ENCODE measurements around the gene PTP4A2.

Gene PTP4A2

GRCh38 chr1:31938184-31938975 lies at the start of gene PTP4A2:
Gene PTP4A2, minus strand, starts transcription at chr1:31938368. Its CDS starts 19,303 bp downstream, at chr1:31919065.
- DNase-seq, result peak; percentile 91

- DNase-seq, result no peak
Observed at GRCh38 chr1:31987135-31987619, 49.0 kb upstream of the PTP4A2 start.

- peak; percentile 56 for DNase-seq
Observed at GRCh38 chr1:31985430-31985829, 47.3 kb upstream of the PTP4A2 start.

GRCh38 chr1:31984419-31985347 lies 46.5 kb upstream of the PTP4A2 start:
- DNase-seq, result peak; percentile 47

- DNase-seq, result peak; percentile 61
Observed at GRCh38 chr1:31981972-31982371, 43.8 kb upstream of the PTP4A2 start.

GRCh38 chr1:31981456-31981839 lies 43.3 kb upstream of the PTP4A2 start:
- DNase-seq, result peak; percentile 30

- no peak for DNase-seq
Observed at GRCh38 chr1:31980835-31981455, 42.8 kb upstream of the PTP4A2 start.

- no peak for DNase-seq
Observed at GRCh38 chr1:31978843-31979400, 40.8 kb upstream of the PTP4A2 start.

- DNase-seq, result no peak
Observed at GRCh38 chr1:31977385-31978131, 39.4 kb upstream of the PTP4A2 start.

- no peak for DNase-seq
Observed at GRCh38 chr1:31976401-31976800, 38.2 kb upstream of the PTP4A2 start.

GRCh38 chr1:31970873-31971272 lies 32.7 kb upstream of the PTP4A2 start:
- no peak for DNase-seq

GRCh38 chr1:31961536-31961935 lies 23.4 kb upstream of the PTP4A2 start:
- no peak for DNase-seq

GRCh38 chr1:31959521-31960340 lies 21.6 kb upstream of the PTP4A2 start:
- no peak for DNase-seq

GRCh38 chr1:31957701-31958674 lies 19.8 kb upstream of the PTP4A2 start:
- peak; percentile 38 for DNase-seq

GRCh38 chr1:31955917-31956736 lies 18.0 kb upstream of the PTP4A2 start:
- peak; percentile 87 for DNase-seq

- DNase-seq, result no peak
Observed at GRCh38 chr1:31954607-31955283, 16.6 kb upstream of the PTP4A2 start.

GRCh38 chr1:31952825-31953220 lies 14.7 kb upstream of the PTP4A2 start:
- DNase-seq, result no peak

GRCh38 chr1:31951276-31951675 lies 13.1 kb upstream of the PTP4A2 start:
- no peak for DNase-seq

Data from CD4-positive, alpha-beta T cell treated with Interleukin-12 subunit alpha and Interleukin-12 subunit beta, for 1 hour (primary cell).